Breast epithelium (tissue), 3 donors: ENCODE data around the gene PAOX.

Experiments
- CTCF ChIP-seq, 3 donors: fragments of 450-650 bp; IDR thresholded peaks; one replicate each; pipeline ENCODE4 v1.5.1; 2016 to 2017; ENCODE audit warnings: antibody characterized with exemption in 3 of 3, mild to moderate bottlenecking in 3 of 3, moderate library complexity in 3 of 3
- POLR2A ChIP-seq: fragments of 450-650 bp; IDR thresholded peaks from one replicate; pipeline ENCODE4 v1.6.1; 2016; ENCODE audit warnings: antibody characterized with exemption, mild to moderate bottlenecking, moderate library complexity
- POLR2AphosphoS5 ChIP-seq, 3 donors: sonication (generic); formaldehyde crosslinking; IDR thresholded peaks; one replicate each; pipeline ENCODE4 v1.6.1; 2017; ENCODE audit warnings: antibody characterized with exemption in 3 of 3

DNA sequence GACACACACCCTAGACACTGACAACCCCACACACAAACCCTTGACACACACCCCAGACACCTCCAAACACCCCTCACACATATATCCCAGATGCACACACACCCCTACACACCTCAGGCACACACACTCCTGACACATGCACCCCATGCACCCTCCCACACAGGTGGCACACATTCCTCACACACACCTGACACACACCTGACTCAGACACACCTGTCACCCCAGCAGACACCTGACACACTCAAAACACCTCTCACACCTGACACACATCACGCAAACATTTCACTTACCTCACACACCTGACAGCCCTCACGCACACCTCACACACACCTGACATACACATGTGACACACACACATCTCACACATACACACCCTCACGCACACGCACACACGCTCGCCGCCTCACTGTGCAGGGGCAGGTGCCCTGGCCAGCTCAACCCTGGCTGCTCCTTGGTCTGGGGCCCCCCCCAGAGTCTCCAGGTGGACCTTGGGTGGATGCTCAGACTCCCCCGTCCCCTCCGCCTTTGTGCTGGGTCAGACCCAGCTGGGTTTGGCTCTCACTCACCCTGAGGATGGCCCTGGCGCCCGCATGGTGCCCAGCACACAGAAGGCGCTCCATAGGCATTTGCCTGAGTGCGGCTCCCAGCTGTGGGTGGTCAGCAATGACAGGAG is 39.2 kb upstream of the PAOX start:
- no peak for TF ChIP-seq CTCF (IDR thresholded peaks at IDR 0.05)
- no peak for TF ChIP-seq POLR2A
- no peak for TF ChIP-seq POLR2AphosphoS5 (IDR thresholded peaks at IDR 0.05)
